HK-2 (cell line): ENCODE measurements around the gene PSD4.

ENCODE experiments used
- DNase-seq: peaks from one replicate; pipeline ENCODE4 v3.0.0-alpha.2; 2018; ENCODE audit not compliant: unreplicated experiment

PSD4 gene

GRCh38 chr2:113207021-113207420 lies 33.2 kb downstream of the PSD4 start:
- no peak for DNase-seq

DNA sequence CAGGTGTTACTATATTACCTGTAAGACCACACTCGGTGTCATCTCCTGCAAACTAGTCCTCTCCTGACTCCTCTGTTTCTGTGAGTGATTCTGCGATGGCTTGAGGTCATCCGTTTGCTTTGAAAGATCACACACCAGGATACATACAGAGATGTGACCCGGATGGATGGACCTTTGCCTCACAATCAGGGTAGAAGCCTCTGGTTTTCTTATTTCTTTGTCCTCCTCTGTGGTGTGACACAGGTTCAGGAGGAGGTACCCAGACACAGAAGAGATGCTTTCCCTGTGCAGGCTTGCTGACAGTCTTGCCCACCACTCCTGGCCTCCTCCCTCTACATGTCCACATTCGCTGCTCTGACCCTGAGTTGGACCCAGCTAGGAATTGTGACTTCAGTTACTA lies 34.6 kb downstream of the PSD4 start:
- DNase-seq: no peak

GRCh38 chr2:113209011-113209645 lies 35.4 kb downstream of the PSD4 start:
- DNase-seq: no peak

DNA sequence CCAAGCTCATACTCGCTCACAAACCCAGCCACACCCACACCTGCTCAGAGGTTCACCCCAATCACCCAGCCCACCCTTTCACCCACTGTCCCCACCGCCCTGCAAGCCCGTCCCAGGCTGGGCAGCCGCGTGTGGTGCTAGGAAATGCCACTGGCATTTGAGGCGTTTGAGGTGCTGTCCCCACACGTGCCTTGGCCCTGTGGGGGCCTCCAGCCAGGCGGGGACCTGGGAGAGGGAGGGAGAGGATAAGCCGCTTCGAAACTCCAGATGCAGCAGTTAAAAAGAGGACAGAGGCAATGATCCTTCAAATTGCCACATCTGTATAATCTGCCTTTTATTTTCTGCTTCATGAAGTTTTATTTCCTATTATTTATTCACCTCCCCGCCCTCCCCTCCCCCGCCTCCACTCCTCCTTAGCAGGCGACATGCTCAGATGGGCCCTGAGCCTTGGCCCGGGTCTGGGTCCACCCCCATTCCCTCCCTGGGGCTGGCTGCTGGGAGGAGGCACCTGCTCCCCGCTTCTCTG lies 35.9 kb downstream of the PSD4 start:
- DNase-seq: no peak

DNA sequence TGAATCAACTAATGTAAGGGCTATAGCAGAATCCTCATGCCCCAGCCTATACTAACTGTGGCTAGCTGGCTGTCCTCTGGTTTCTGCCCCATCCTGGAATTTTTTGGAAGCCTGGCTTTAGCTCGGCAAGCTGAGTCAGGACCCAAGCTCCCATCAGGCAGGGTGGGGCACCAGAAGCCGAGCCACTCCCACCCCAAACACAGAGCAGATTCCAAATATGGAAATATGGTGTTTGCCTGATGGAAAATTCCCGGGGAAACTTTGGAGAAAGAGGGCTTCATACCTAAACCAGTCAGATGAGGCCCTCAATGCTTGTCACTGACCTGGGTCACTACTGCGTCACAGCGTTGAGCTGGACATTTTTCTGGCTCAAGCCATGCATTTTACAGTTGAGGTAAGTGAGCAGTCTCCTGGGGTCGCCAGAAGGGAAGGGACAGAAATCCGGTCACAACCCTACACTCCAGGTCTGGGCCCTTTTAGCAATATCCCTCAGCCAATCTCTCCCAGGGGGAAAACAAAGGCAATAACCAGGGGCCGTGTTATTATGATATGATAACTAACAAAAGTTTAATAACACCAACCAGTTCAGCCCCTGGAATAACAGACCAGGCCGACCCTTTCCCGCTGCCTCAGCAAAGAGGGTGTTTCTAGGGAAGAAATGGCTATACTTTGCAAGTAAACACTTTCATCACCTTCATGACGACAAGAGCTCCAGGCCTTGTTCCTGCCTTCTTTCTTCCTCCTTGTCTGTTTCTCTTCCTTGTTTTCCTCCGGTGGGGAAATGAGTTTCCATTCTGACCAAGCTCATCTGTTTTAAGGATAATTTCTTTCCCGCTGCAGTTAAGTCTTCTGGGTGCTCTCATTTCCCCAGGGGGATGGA lies 37.7 kb downstream of the PSD4 start:
- DNase-seq: no peak

DNA sequence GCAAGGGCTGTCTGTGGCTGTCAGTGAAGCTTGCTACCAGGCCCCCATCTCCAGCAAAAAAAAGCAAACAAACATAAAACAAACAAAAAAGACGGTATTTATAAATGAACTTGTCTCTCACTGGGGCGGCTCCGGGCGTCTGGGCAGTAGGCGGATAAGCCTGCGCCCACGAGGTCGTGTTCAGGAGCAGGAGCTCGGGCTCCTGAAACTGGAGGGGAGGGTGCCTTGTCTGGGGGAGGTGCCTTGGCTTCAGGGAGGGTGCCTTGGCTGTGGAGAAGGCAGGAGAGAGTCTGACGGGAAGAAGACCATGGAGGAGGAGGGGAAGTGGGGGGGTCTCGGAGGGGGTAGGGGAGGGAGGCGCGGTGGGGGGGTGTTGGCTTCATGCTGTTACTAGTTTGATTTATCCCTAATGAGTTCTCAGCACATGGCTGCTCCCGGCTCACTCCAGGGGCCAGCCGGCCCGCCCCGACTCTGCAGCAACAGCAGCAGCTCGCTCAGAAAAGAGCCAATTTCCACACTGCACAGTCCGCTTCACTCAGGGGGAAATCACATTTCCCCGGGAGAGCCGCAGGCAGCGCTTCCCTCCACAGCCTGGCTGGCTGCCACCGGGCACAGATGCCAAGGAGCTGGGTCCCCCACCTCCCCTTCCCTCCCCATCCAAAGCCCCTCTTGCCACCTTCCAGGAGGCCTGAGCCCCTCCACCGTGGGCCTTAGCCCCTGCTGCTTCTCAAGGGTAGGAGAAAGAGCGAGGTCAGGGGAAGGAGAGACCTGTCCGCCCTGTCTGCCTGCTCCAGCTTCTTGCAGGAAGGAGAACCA lies 38.7 kb downstream of the PSD4 start:
- no peak for DNase-seq

GRCh38 chr2:113213061-113213930 lies 39.5 kb downstream of the PSD4 start:
- DNase-seq: no peak

DNA sequence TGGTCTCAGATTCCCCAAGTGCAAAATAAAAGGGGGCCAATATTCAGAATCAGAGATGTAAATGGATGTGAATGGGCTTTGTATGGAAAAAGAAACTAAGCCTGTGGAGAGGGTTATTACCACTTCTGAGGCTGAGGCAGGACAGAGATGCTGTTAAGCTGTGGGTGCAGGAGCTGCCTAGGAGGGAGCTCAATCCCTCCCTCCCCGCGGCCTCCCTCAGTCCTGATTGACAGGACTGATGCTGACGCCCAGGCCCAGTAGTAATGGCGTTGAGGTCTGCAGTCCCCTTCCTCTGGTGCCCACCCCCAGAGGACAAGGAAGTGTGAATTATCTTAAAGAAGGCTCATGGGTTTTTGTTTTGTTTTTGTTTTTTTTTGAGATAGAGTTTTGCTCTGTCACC lies 40.4 kb downstream of the PSD4 start:
- no peak for DNase-seq

- no peak for DNase-seq
These were observed 41.3 kb downstream of the PSD4 start for GRCh38 chr2:113215056-113215455.

DNA sequence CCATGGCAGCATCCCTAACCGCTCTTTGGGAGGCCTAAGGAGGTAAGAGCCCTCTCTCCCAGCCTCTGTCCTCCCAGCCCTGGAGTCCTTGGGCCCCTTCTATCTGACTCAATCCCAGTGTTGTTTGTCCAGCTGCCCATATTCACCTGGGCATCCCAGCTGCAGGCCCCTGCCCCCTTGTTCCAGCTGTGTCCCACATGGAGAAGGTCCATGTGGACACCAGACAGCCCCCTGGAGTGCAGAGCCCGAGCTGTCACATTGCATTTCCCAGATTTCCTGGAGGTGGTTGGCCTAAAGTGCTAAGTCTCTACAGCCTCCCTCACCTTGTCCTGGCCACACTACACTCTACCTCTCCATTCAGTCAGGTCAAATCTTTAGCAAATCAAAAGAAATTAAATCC lies 42.5 kb downstream of the PSD4 start:
- no peak for DNase-seq

DNA sequence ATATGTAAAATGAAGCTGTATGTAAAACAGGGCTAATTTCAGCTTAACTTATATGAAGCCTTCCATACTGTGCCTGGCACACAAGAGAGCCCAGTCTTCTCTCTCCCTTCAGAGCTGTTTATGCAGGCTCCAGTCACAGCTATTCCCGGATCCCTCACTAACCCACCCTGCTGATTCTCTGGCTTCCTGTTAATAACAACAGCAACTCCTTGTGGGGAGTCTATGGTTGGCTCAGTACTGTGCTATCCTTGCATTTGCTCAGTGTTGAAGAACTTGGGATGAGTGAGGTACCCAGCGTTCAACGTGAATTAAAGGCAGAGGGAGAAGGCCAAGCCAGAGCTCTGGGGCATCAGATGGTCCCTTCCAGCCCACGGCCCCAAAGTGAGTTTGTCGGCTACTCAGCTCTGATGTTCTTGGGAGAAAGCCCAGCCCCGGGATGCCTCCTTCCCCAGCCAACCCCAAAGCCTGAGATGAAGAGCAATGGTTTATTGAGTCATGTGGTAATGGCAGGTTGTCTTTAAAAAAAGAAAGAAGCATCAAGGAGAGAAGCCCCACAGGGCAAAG lies 43.2 kb downstream of the PSD4 start:
- DNase-seq: no peak

DNA sequence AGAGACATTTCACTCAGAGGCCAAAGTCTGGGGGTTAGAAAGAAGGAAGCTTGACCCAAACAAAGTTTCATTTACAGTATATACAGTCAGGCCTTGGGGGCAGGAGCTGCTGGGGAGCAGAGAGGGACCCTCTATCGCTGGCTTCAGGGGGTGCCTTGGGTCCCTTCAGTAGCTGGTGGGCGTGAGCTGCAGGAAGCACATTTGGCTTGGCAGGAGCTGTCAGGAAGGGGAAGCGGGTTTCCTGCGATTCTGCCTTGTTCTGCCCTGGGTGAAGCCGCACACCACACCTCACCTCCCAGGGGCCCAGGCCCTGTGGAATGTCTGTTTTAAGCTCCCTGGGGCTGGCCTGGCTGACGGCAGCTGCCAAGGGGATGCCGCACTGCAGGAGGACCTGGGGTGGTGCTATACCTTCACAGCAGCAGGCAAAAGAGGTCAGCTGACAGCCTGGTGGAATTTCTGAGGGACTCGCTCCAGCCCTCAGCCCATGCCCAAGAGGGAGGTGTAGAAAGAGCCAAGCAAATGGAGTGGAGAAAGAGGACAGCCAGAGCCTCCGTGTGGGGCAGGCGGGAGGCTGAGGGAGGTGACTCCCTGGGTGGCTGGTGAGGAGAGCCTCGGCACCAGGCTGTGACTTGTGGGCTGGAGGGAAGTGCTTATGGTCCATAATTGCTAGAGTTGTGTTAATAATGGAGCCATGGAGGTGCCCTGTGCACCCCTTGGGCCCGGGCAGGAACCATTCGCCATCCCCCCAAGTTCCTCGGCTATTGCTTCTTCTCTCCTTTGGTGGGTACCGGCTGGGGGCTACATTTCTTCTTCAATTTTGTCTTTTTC lies 43.9 kb downstream of the PSD4 start:
- DNase-seq: peak; percentile 53

- peak; percentile 67 for DNase-seq
These were observed 44.7 kb downstream of the PSD4 start for GRCh38 chr2:113218283-113219091.

DNA sequence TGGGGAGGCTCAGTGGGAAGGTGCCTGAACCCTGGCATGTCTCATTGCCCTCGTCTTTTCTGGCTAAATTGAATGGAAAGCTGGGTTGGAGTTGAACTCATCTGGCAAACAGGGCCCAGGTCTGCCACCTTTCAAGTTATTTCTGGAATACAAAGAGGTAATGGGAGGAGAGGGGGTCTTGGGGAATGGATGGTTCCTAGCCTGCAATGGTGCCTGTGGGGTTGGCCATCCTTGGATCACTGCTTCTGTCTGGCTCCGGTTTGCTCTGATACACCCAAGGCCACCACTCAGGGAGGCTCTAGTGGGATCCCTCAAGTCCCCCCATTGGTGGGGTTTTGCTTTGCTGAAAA lies 45.3 kb downstream of the PSD4 start:
- DNase-seq: no peak

DNA sequence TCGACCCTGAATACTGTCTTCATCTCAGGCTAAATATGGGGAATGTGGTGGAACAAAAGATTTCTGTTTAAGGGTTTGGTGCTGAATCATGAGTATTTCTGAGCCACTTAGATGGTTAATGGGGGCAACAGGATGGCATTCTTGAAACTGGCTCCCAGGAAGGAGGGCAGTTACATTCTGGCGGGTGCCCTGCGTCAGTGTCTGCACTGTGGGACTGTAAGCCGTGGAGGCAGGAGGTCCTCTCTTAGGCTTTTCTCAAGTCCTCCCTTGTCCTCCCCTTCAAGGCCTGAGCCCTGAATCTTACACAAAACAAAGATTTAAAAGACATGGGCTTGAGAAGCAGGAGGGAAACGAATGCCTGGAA lies 45.7 kb downstream of the PSD4 start:
- DNase-seq: no peak

DNA sequence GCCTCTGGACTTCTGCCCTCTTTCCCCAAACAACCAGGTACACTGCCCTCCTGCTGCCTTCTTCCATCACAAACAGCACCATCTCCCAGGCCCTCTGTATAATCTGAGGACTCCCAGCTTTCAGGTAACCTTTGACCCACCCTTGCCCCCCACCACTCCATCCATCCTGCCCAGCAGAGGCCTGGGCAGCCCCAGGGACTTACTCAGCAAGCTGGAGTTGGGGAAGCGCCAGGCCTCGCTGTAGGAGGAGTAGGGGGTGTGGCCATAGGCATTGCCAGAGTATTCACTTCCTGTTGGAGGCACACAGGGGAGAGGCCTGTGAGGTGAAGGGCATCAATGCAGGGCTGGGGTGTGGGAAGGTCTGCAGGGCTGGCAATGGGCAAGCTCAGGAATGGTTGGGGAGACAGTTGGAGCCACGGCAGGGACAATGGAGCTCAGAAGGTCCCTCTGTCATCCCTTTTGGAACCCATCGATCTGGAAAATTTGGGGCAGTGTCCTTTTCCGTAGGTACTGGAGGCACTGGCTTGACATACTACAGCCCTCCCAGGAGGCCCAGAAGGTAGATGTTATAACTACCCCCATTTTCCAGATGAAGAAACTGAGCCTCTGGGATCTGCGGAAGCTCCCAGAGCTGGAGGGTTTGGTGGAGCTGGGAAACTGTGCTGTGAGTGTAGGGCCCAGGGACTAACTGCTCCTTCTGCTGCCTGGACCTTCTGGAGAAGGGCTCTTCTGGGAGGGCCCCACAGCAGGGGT lies 46.3 kb downstream of the PSD4 start:
- peak; percentile 74 for DNase-seq

GRCh38 chr2:113220970-113221708 lies 47.4 kb downstream of the PSD4 start:
- no peak for DNase-seq

- DNase-seq: no peak
These were observed 48.1 kb downstream of the PSD4 start for GRCh38 chr2:113221846-113222245.
